AG09309 (cell line): Measurements from ENCODE around the gene C5.

Experiments used
- DNase-seq: peaks from one replicate; pipeline ENCODE4 v3.0.0-alpha.2; 2010; ENCODE audit warnings: low read depth
- H3K4me3 ChIP-seq: 2 replicates; pipeline ENCODE4 v1.5.1; 2011; ENCODE audit warnings: mild to moderate bottlenecking, low read depth, low read length, moderate library complexity; ENCODE audit not compliant: control insufficient read depth
- TF ChIP-seq, protein P1 (sequence below): IDR thresholded peaks from 2 replicates; pipeline ENCODE4 v1.5.1; 2011; ENCODE audit warnings: mild to moderate bottlenecking, low read depth, low read length, inconsistent platforms; ENCODE audit not compliant: insufficient read depth, control insufficient read depth; ENCODE audit errors: missing control alignments

C5 gene

GRCh38 chr9:121067640-121068039, 17.6 kb upstream of the C5 start:
- DNase-seq: no peak
- H3K4me3 ChIP-seq: no peak overlapping the region
- TF ChIP-seq, protein P1, sequence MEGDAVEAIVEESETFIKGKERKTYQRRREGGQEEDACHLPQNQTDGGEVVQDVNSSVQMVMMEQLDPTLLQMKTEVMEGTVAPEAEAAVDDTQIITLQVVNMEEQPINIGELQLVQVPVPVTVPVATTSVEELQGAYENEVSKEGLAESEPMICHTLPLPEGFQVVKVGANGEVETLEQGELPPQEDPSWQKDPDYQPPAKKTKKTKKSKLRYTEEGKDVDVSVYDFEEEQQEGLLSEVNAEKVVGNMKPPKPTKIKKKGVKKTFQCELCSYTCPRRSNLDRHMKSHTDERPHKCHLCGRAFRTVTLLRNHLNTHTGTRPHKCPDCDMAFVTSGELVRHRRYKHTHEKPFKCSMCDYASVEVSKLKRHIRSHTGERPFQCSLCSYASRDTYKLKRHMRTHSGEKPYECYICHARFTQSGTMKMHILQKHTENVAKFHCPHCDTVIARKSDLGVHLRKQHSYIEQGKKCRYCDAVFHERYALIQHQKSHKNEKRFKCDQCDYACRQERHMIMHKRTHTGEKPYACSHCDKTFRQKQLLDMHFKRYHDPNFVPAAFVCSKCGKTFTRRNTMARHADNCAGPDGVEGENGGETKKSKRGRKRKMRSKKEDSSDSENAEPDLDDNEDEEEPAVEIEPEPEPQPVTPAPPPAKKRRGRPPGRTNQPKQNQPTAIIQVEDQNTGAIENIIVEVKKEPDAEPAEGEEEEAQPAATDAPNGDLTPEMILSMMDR: no peak

- no peak overlapping the region for H3K4me3 ChIP-seq
- TF ChIP-seq, protein P1: no peak
- no peak for DNase-seq
Observed at GRCh38 chr9:121066850-121067249, 16.8 kb upstream of the C5 start.

- no peak for DNase-seq
Observed at GRCh38 chr9:121059998-121060636, 10.0 kb upstream of the C5 start.

DNA sequence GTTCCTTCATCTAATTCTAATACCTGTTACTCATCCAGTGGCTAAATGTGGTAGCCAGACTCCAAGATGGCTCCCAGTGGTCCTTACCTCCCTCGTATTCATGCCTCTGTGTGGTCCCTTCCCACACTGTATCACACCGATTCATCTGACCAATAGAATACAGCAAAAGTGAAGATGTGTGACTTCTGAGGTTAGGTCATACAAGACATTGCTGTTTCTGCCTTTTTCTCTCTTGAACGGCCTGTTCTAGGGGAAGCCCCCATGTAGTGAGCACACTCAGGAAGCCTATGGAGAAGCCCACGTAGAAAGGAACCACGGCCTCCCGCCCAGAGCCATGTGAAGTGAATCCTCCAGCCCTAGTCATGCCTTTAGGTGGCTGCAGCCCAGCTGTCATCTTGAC, 9.4 kb upstream of the C5 start:
- no peak for DNase-seq
- TF ChIP-seq, protein P1: no peak
- H3K4me3 ChIP-seq: no peak overlapping the region

More at GRCh38 chr9:121059998-121060636, 10.0 kb upstream of the C5 start:
- no peak overlapping the region for H3K4me3 ChIP-seq
- TF ChIP-seq, protein P1: peak; percentile 75

- TF ChIP-seq, protein P1: no peak
- H3K4me3 ChIP-seq: no peak overlapping the region
- DNase-seq: no peak
Observed at GRCh38 chr9:121057821-121058220, 7.7 kb upstream of the C5 start.

DNA sequence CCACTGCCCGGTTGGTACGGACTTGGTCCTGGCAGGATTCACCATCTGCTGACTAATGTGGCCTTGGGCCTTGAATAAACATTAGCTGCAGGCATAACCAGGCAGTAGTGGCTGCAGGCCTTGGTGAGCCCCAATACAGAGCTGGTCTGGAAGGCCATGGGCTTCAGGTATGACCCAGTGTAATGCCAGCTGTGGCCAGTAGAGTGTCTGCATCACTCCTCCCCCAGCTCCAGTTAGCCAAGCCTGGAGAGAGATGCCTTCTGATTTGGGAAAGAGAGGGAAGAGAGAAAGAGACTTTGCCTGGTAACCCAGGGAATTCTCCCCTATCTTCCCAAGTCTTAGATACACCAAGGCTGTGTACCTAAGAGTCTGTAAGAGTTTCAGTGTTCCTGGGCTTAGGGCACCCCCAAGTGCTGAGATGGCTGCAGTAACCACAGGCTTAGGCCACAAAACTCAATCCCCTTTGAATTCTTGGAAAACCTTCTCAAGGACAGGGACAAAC, 5.6 kb upstream of the C5 start:
- TF ChIP-seq, protein P1: peak; percentile 39
- no peak overlapping the region for H3K4me3 ChIP-seq
- no peak for DNase-seq
